ENCODE results near the gene MRPS23.

MRPS23 gene

DNA sequence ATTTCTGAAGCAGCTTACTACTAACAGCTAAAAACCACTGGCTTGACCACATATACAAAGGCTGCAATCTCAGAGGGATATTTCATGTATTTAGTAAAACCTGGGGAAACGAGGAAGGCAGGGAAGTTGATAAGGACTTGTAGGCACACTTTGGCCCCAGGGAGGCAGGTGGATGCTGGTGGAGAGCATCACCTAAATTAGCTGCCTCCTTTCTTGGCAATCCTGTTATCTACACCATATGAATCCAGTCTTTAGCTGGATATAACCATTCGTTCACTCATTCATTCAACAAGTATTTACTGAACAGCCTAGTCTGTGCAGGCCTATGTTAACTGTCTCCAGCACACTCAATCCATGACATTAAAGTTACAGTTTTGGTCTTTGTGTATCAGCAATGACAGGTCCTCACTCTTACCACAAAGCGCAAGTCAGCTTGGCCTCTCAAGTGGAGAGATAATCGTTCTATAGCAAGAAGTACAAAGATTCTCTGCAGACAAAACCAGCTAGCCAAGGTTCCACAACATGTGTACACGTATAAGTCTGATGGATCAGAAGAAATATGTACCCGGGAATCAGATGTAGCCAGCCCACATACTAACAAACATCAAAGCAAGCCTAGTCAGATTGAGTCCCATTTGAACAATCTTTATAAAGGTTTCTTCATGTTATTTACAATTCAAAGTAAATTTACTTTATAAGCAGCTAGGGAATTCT lies 10.8 kb downstream of the MRPS23 start:
- no peak overlapping the region for H3K4me3 ChIP-seq (ENCODE audit: low read depth, low read length)

DNA sequence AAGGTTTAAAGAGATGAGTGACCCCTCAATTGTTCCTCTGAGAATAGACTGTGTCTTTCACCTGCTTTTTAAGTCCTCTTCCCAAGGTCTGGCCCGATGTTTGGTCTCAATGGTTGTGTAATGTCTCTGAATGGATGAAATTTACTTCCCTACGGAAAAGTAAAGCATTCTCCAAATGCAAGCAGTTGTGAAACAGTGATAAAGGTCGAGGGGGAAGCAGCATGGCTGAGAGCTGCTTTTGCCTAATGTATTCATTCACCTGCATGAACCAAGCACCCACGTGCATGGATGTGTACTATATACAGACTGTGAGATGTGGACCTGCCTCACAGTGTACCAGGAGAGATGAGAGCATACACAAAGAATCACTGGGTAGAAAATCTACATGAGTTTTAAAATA lies 11.4 kb downstream of the MRPS23 start:
- no peak overlapping the region for H3K4me3 ChIP-seq (ENCODE audit: low read depth, low read length)

DNA sequence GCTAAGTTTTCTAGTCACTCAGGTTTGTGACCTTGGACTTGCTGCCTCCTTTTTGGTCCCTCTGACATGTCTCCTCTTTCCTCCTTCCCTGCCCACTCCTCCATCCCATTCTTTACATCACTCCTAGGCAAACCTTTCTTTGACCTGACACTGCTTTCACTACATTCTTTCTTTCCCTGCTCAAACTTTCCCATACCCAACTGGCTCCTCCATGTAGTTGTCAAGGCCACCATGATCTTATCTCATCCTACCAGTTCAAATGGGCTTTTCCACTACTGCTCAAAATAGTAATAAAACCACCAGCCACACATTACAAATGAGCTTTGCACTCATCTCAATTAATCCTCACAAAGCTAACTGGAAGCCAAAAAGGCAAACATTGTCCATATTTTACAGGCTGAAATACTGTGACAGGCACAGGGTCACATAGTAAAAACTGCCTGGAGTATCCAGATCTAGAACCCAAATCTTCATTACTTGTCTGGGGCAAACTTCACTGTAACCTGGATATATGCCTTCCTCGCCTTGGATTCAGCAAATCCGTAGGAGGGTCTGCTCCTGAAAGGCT lies 14.4 kb downstream of the MRPS23 start:
- no peak overlapping the region for H3K4me3 ChIP-seq (ENCODE audit: low read depth, low read length)

DNA sequence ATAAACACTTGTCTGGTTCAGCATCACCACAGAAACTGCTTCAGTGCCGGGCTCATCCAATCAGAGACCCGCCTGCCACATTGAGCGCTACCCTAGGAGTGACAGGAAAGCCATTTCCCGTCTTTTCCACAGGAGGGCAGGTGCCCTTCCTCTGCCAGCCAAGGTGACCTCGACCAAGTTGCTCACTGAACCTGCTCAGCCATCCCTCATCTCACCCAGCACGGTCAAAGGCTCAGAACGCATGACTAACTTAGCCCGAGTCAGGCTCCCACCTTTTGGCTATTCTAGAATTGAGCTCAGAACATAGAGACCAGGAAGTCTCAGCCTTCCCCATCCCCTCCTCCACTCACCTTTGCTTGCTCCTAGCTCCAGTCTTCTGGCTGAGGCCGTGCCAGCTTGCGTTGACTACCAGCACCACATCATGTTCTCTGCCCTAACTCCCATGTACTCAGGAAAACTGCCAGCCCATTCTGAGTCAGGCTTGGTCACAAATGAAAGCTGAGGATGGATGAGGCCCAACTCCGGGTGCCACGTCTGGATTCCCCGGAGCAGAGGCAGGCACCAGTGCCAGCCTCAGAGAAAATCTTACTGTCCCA lies 15.6 kb downstream of the MRPS23 start:
- no peak overlapping the region for H3K4me3 ChIP-seq (ENCODE audit: low read depth, low read length)

GRCh38 chr17:57833179-57833939 lies 16.5 kb downstream of the MRPS23 start:
- H3K4me3 ChIP-seq (ENCODE audit: low read depth, low read length): peak overlapping the region; percentile 8

DNA sequence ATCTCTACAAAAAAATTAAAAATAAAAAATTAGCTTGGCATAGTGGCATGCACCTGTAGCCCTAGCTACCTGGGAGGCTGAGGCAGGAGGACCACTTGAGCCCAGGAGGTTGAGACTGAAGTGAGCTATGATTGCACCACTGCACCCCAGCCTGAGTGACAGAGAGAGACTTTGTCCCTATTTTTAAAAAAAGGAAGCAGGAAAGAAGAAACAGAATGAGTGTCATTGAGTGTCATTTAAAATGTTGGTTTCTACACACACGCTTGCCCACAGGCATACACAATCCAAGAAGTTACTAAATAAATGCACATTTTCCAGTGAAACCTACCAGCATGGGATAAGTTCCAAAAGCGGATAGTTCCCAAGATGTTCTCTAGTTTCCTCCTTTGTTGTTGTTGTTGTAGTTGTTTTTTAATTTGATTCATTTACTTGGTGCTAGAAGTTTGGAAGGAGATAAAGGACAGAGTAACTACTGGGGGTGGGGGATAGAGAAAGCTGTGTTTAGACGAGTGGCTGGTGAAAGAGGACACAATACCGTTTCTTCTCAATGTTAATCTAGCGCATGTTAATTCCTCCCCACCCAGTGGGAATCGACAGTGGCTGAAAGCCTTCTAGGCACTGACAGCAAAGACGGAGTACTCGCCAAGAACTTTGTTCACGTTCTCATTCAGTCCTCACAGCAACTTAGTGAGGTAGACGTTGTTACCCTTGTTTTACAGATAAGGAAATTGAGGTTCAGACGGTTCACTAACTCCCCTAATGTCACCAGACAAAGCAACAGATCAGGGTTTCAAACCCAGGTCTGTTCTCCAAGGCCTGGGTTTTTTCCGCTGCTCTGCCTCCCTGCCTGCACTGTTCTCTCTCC lies 17.3 kb downstream of the MRPS23 start:
- peak overlapping the region; percentile 8 for H3K4me3 ChIP-seq (ENCODE audit: low read depth, low read length)

DNA sequence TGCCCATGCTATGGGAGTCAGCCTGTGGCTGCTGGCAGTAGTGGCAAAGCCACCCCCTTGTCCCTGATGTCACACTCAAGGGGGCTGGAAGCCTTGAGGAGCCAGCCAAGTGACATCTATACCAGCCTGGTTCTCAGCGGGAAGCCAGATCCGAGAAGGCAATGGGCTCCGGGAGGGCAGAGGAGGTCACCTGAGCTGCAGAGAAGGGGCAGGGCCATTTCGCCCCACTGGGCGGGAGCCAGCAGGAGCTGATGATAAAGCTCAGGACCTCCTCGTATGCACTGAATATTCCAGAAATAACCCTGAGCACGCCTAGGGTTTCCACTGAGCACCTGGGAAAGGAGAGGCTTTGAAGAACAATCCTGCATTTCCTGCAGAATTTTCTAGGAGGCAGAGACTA lies 19.0 kb downstream of the MRPS23 start:
- H3K4me3 ChIP-seq (ENCODE audit: low read depth, low read length): no peak overlapping the region

GRCh38 chr17:57823469-57824401 lies 26.1 kb downstream of the MRPS23 start:
- H3K4me3 ChIP-seq (ENCODE audit: low read depth, low read length): no peak overlapping the region

- H3K4me3 ChIP-seq (ENCODE audit: low read depth, low read length): no peak overlapping the region
Observed at GRCh38 chr17:57819867-57820266, 30.0 kb downstream of the MRPS23 start.

DNA sequence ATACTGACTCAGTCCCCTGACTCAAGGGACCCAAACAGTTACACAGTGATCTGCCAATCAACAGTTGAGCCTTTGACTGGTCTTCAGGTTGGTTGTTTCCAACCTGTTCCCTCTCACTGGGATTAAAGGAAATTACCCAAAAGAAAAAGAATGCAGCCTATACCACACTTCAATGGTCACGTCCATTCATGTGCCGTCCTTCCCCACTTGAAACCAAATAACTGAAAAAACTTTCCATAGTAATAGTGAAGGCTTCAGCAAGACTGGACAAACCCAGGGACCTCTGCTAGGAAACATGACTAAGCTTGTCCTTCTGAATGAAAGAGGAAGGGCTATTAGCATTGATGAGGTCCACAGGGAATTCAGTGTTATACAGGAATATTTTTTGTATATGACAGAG lies 30.6 kb downstream of the MRPS23 start:
- no peak overlapping the region for H3K4me3 ChIP-seq (ENCODE audit: low read depth, low read length)

- H3K4me3 ChIP-seq (ENCODE audit: low read depth, low read length): no peak overlapping the region
Observed at GRCh38 chr17:57818066-57818465, 31.8 kb downstream of the MRPS23 start.

- H3K4me3 ChIP-seq (ENCODE audit: low read depth, low read length): no peak overlapping the region
Observed at GRCh38 chr17:57817299-57817698, 32.5 kb downstream of the MRPS23 start.

- no peak overlapping the region for H3K4me3 ChIP-seq (ENCODE audit: low read depth, low read length)
Observed at GRCh38 chr17:57814421-57814820, 35.4 kb downstream of the MRPS23 start.

- H3K4me3 ChIP-seq (ENCODE audit: low read depth, low read length): no peak overlapping the region
Observed at GRCh38 chr17:57811638-57812280, 38.1 kb downstream of the MRPS23 start.

DNA sequence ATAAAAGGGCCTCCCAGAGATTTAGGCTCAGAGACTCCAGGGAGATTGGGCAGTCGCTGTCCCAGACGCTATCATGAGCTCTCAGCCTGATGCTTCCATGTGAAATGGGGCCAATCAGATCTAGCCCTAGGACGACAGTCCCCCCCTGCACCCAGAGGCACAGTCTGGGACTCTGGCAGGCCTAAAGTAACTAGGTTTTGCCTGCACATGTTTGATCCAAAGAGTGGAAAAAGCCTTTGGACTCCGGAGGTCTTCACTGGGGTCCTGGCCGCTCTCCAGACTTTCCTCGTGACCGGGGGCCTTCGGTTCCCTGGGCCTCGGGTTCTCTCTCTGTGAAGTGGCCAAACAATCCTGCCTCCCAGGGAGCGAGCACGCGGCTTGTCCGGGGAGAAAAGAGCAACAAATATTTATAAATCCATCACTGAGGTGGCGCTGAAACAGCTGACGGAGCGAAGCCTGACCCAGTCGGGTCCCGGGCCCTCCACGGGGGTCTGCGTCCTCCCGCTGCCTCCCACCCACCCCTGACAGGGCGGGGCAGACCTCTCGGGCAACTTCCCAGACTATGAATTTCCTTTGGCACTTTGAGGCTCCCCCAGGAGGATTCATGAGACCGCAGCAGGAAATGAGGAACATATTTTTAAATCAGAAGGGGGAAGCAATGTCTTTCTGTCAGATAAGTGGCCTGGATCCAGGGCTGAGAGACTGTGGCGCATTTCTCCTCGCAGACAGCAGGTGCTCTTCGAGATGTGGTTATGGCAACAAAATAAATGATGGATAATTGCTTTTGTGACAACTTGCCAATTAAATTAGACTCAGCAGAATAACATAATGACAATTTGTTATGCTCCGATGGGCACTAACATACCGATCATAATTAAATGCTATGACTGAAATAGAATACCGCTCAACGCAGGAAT lies 38.9 kb downstream of the MRPS23 start:
- H3K4me3 ChIP-seq (ENCODE audit: low read depth, low read length): no peak overlapping the region

DNA sequence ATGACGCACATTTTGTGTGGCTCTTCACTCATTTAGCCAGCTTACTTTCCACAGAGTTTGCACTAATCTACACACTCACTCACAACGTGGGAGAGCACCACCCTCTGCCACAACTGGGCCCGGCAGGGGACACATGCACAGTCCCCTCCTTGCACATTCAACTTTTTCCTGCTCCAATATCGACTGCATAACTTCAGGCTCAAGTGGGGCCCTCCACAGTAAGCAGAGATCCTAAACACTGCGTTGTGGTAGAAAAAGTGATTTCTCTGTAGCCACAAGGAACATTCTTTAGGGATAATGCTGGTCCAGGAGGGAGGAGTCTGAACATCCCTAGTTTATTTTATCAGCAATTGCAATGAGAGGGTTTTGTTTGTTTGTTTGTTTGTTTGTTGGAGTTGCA lies 40.0 kb downstream of the MRPS23 start:
- no peak overlapping the region for H3K4me3 ChIP-seq (ENCODE audit: low read depth, low read length)

DNA sequence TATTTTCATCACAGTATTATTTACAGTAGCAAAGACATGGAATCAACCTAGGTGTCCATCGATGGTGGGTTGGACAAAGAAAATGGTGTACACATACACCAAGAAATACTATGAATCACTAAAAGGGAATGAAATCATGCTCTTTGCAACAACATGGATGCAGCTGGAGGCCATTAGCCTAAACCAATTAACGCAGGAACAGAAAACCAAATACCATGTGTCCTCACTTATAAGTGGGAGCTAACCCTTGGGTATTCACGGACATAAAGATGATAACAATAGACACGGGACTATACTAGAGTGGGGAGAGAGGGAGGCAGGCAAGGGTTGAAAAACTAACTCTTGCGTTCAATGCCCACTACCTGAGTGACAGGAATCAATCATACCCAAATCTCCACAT lies 41.0 kb downstream of the MRPS23 start:
- H3K4me3 ChIP-seq (ENCODE audit: low read depth, low read length): no peak overlapping the region

GRCh38 chr17:57806167-57806830 lies 43.5 kb downstream of the MRPS23 start:
- H3K4me3 ChIP-seq (ENCODE audit: low read depth, low read length): no peak overlapping the region

All from iPS-11a (cell line).